Measurements from ENCODE around the gene TXNDC2. TPM values are rescaled to one million over a fixed set of nuclear protein-coding genes. Genes with fewer than 3 reads are reported as not detected.

TXNDC2 gene
- total and polyA plus RNA-seq, 2 of the 4 experiments (the other 2 are of a cell fraction) = 0.18 TPM; not detected in 1

DNA sequence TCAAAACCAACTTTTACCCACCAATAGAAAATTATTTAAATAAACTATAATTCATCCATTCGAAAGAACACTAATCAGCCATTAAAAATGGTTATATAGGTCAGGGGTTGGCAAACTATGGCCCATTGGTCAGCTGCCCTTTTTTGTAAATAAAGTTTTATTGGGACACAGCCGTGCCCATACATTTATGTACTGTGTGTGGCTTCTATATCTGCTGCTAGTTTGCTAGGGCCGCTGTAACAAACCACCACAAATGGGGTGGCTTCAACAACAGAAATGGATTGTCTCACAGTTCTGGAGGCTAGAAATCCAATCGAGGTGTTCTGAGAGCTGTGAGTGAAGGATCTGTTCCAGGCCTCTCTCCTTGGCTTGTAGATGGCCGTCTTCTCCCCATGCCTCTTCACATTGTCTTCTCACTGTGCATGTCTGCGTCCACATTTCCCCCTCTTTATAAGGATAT lies 7.0 kb upstream of the TXNDC2 start:
- no peak overlapping the region for H3K9ac ChIP-seq (ENCODE audit: low read depth, low read length)
- no peak overlapping the region for H4K8ac ChIP-seq (ENCODE audit: low read depth in 2 of 2, low read length in 2 of 2)
- ChIA-PET POLR2A (ENCODE audit: unreplicated experiment) (no interaction called here), CTCF (no interaction called here)
- no peak overlapping the region for H3K4ac ChIP-seq (ENCODE audit: low read depth, low read length)
- H3K18ac ChIP-seq (ENCODE audit: low read depth, low read length) = no peak overlapping the region
- H3K9me1 ChIP-seq (ENCODE audit: insufficient read depth, low read length) = no peaks in the 10 kb centered on the region
- H3K36me3 ChIP-seq (ENCODE audit: control insufficient read depth, insufficient read depth, low read length) = no peaks in the 10 kb centered on the region
- in situ Hi-C loops (cut with MboI; ENCODE audit: low sequenced_read_pairs) (no loop called here), intact Hi-C loops (cut with micrococcal nuclease) (loop anchor here (10.0 kb wide), 1 partner anchor 56 kb away; no protein-coding TSS in a partner anchor), dilution Hi-C loops (cut with HindIII; ENCODE audit: low sequenced_read_pairs, unreplicated experiment) (no loop called here)
- H3K56ac ChIP-seq (ENCODE audit: extremely low read depth, insufficient read depth, low read length) = no peak overlapping the region
- H2BK20ac ChIP-seq (ENCODE audit: low read depth, low read length) = no peak overlapping the region
- 0 out of 2 replicates have a peak overlapping the region, but pooled peaks have one; percentile 0 for H2BK120ac ChIP-seq (ENCODE audit: low read depth, low read length)
- BruUV-seq (replicated peaks) = no TSS peak
- H3K27ac ChIP-seq (ENCODE audit: insufficient read depth, low read length) = no peak overlapping the region
- H4K91ac ChIP-seq (ENCODE audit: insufficient read depth, low read depth, low read length) = no peak overlapping the region
- no peak for ATAC-seq (ENCODE audit: low read depth)
- no peak overlapping the region for H2BK5ac ChIP-seq (ENCODE audit: low read depth, low read length, poor library complexity, severe bottlenecking)
- no peak for DNase-seq
- 100% methylated on average over 1 of the region's 6 CpGs for WGBS, 2 experiments (ENCODE audit: extremely low coverage in 2 of 2, insufficient read length in 1 of 2)
- no peaks in the 10 kb centered on the region for H4K20me1 ChIP-seq (ENCODE audit: insufficient read depth, low read length)
- H3K23ac ChIP-seq (ENCODE audit: low read depth, low read length) = no peak overlapping the region
- no peak overlapping the region for H3K4me3 ChIP-seq (ENCODE audit: insufficient read depth, low read depth, low read length)
- H3K9me3 ChIP-seq (ENCODE audit: control insufficient read depth, insufficient read depth, low read length) = no peaks in the 10 kb centered on the region
- no peaks in the 10 kb centered on the region for H3K27me3 ChIP-seq (ENCODE audit: control insufficient read depth, insufficient read depth, low read length)
- no peak overlapping the region for H3K14ac ChIP-seq (replicated peaks; ENCODE audit: low read depth, low read length)
- H2AK9ac ChIP-seq (replicated peaks; ENCODE audit: low read depth, low read length, poor library complexity) = no peak overlapping the region
- H4K5ac ChIP-seq (ENCODE audit: low read depth, low read length) = no peak overlapping the region
- peaks cover 3% of the 10 kb centered on the region; the same call in 1 of the 2 replicates for H3K4me1 ChIP-seq (ENCODE audit: control insufficient read depth, insufficient read depth, low read length)
- H3K79me1 ChIP-seq (ENCODE audit: low read depth in 1 of 2, low read length in 2 of 2) = no peaks in the 10 kb centered on the region
- no peak overlapping the region for H2AFZ ChIP-seq (replicated peaks; ENCODE audit: low read length, poor library complexity)
- no peak for TF ChIP-seq RCOR1 (IDR thresholded peaks at IDR 0.05; ENCODE audit: insufficient replicate concordance, low read length)
- no peak for TF ChIP-seq MAZ (IDR thresholded peaks at IDR 0.05; ENCODE audit: borderline replicate concordance, low read depth, low read length)
- no peak for TF ChIP-seq RFX5 (IDR thresholded peaks at IDR 0.05; ENCODE audit: low read depth, low read length)
- no peak for TF ChIP-seq FOS (IDR thresholded peaks at IDR 0.05; ENCODE audit: low read depth, low read length)
- no peak for TF ChIP-seq POLR2A (IDR thresholded peaks at IDR 0.05; ENCODE audit: low read depth, low read length)
- no peak overlapping the region for H2BK15ac ChIP-seq (ENCODE audit: low read depth, low read length)
- no peak overlapping the region for H3K4me2 ChIP-seq (ENCODE audit: low read depth, low read length)
- H2AK5ac ChIP-seq (ENCODE audit: low read depth, low read length) = 0 out of 2 replicates have a peak overlapping the region, but pooled peaks have one; percentile 29
